ENCODE measurements around the gene JMJD8.

Gene JMJD8

GRCh38 chr16:675884-676564 is 8.1 kb downstream of the JMJD8 start:
- DNase-seq (ENCODE audit: low read depth), result no peak

- DNase-seq (ENCODE audit: low read depth), result no peak
Measured at GRCh38 chr16:674968-675883, 8.9 kb downstream of the JMJD8 start, which contains the start of gene RHBDL1. Gene RHBDL1 (plus strand): TSS chr16:675671. CDS start chr16:675791, 120 bp downstream.

DNA sequence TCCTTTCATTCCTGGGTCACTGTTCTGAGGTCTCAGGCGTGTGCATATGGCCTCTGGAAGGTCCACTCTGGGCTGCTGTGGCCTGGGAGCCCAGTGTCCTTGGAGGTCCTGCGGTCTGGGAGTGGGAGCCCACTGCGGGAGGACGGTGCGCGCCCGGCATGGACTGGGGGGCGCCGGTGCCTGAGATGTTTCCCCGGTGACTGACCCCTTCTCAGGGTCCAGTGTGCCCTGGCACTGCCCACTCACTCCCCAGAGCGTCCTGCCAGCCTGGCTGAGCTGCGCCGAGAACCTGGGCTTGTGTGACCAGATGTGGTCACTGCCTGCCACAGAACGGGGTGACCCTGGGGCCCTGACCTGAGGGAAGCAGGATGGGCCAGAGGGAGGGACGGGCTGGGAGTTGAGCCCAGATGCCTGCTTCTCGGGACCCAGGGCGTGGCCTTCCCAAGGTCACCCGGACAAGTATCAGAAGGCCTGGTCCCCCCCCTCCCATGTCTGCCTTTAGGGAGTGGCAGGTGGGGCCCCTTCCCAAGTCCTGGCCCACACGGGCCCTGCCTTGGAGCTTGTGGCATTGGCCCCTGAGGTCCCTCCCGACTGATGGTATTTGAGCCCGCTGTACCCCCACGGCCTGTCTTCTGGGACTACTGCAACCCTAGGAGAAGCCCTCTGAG is 9.8 kb downstream of the JMJD8 start:
- DNase-seq (ENCODE audit: low read depth), result no peak

- DNase-seq (ENCODE audit: low read depth), result no peak
Measured at GRCh38 chr16:673399-673991, 10.6 kb downstream of the JMJD8 start.

GRCh38 chr16:672851-673250 is 11.3 kb downstream of the JMJD8 start:
- no peak for DNase-seq (ENCODE audit: low read depth)

DNA sequence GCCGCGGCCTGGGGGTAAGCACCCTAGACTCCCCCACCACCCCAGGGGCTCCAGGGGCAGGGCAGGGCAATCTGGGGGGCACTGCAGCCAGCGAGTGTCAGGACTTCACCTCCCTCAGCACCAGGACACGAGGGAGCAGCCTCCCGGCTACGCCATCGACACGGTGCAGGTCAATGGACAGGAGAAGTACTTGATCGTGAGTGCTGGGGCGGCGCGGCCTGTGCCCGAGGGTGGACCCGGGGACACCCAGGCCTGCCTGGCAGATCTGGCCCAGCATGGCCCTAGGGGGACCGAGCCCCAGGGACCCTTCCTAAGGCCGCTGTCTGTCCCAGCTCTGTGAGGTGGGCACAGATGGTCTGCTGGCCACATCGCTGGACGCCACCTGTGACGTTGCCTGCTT is 11.8 kb downstream of the JMJD8 start:
- no peak for DNase-seq (ENCODE audit: low read depth)

DNA sequence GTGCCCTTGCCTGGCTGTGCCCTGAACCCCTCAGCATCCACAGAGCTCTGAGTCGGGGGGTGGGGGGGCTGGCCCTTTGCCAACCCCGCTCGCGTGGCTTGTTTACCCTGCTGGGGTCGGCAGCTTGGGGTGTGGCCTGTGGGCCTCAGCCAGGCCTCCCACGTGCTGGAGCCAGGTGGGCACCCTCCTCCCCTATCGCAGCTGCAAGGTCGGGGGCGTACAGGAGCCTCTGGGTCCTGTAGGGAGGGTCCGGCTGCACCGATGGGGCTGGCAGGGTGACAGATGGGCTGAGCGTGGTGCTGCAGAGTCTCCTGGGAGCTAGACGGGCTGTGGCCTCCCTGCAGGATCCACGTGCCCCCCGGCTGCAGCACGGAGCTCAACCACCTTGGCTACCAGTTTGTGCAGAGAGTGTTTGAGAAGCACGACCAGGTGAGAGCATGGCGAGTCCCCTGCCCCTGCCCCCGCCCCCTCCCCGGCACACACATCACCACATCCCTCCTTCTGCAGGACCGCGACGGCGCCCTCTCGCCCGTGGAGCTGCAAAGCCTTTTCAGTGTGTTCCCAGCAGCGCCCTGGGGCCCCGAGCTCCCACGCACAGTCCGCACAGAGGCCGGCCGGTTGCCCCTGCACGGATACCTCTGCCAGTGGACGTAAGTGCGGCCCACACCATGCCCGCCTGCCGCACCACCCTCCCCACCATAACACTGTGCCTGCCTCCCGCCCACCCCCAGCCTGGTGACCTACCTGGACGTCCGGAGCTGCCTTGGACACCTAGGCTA is 12.6 kb downstream of the JMJD8 start:
- no peak for DNase-seq (ENCODE audit: low read depth)

GRCh38 chr16:670485-671352 is 13.4 kb downstream of the JMJD8 start:
- DNase-seq (ENCODE audit: low read depth), result no peak

- no peak for DNase-seq (ENCODE audit: low read depth)
Measured at GRCh38 chr16:669666-670065, 14.5 kb downstream of the JMJD8 start.

- DNase-seq (ENCODE audit: low read depth), result no peak
Measured at GRCh38 chr16:668519-669171, 15.5 kb downstream of the JMJD8 start.

DNA sequence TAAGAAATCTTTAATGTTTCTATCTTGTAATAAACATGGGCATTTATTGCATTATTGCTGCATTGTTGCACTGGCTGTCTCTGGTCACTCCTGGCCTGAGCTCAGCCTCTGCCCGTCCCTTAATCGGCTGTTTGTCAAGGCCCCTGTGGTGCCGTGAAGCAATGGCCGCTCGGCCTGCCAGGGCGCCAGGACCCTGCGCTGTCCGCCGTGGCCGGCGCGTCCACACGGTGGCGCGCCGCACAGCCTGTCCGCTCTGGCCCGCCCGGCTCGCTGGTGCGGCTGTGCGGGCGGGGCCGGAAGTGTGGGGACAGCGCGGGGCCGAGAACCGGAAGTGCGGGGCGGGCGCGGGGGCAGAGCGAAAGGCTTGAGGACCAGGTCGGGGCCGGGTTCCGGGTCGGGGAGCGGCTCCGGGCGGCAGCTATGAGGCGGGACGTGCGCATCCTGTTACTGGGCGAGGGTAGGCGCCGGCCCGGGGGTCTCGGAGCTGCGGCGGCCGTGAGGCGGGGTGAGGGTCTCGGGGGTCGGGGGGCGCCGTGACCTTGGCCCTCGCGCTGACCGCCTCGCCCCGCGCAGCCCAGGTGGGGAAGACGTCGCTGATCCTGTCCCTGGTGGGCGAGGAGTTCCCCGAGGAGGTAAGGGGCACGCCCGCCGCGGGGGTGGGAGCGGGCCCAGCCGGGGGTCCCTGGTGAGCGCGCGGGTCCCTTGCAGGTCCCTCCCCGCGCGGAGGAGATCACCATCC is 16.2 kb downstream of the JMJD8 start, which contains the start of gene RHOT2:
TSS of gene RHOT2 (plus strand) at position 353 of the 739 bp plus-strand sequence. CDS start at position 421, 68 bp downstream.
- DNase-seq (ENCODE audit: low read depth), result peak; percentile 72

DNA sequence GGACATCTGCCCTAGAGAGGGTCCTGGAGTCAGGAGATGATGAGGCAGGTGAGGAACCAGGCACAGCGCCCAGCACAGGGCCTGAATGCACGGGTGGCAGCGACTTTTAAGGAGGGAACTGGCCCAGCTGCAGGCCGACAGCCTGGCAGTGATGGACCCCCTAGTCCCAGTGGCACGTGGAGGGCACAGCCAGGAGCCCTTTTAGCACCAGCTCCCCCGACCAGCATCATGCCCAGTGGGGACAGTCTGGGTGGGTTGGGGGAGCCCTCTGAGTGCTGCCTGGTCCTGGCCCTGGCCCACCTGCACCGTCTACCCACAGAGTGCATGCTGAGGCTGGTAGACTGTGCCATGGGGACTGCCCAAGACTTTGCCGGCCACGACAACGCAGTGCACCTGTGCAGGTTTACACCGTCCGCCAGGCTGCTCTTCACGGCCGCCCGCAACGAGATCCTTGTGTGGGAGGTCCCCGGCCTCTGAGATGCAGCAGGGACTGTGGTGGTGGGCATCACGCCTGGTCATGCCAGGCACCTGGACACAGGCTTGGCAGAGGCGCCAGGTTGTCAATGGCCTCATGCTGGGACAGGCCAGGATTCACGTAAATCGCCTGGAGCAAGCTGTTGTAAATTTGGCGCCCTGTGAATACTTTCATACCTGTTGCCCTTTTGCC is 16.9 kb downstream of the JMJD8 start:
- no peak for DNase-seq (ENCODE audit: low read depth)

DNA sequence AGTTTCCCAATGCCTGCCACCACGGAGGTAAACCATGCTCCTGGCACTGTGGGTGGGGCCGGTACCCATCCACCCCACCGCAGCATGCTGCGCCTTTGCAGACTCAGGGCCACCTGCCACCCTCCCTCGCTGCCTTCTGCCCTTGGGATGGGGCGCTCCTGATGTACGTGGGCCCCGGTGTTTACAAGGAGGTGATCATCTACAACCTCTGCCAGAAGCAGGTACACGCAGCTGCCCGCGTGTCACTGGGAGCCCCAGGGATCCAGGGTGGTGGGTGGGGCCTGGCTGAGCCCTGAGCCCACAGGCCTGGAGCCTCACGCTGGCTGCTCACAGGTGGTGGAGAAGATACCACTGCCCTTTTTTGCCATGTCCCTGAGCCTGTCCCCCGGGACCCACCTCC is 17.6 kb downstream of the JMJD8 start:
- no peak for DNase-seq (ENCODE audit: low read depth)

DNA sequence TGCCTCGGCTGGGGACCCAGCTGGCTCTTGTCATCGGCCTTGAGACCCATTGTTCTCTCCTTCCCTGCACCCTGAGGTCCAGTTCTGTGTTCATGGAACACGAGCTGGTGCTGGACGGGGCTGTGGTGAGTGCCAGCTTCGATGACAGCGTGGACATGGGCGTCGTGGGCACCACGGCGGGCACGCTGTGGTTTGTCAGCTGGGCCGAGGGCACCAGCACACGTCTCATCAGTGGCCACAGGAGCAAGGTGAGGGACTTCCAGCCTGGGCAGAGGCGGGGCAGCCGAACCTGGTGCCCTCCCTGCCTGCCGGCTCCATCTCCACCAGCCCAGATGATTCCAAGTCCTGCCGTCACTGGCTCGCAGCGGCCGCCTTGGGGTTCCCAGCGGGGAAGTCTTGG is 21.5 kb downstream of the JMJD8 start:
- DNase-seq (ENCODE audit: low read depth), result no peak

GRCh38 chr16:662095-662494 is 22.0 kb downstream of the JMJD8 start:
- DNase-seq (ENCODE audit: low read depth), result no peak

GRCh38 chr16:661184-661821 is 22.8 kb downstream of the JMJD8 start:
- no peak for DNase-seq (ENCODE audit: low read depth)

DNA sequence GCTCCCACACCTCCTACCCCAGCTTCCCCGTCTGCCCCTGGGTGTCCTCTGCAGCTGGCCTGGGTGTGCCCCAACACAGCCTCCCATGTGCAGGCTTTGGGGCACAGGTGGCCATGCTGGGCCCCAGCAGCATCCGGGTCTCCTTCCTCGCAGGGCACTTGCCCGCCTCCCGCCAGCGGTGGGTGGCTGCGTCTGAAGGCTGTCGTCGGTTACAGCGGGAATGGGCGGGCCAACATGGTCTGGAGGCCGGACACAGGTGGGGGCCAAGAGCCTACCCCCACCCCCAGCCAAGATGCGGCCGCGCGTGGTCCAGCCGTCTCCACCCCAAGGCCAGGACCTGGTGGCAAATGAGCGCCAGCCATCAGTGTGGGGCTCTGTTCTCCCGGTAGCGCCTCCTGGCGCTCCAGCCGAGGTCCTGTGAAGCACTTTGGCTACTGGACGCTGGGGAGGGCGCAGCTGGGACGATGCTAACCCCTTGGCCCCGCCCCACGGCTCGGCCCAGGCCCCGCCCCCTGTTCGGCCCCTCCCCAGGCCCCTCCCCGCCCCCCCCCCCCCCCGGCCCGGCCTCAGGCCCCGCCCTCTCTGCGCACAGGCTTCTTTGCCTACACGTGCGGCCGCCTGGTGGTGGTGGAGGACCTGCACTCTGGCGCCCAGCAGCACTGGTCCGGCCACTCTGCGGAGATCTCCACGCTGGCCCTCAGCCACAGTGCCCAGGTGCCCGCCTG is 23.5 kb downstream of the JMJD8 start:
- DNase-seq (ENCODE audit: low read depth), result peak; percentile 81

- no peak for DNase-seq (ENCODE audit: low read depth)
Measured at GRCh38 chr16:660132-660458, 24.0 kb downstream of the JMJD8 start.
